ENCODE results near the gene GTSE1. TPM values are rescaled to one million over a fixed set of nuclear protein-coding genes. Genes with fewer than 3 reads are reported as not detected.

GTSE1 gene
- total and polyA plus RNA-seq, 2 donors (not counting 1 experiment from before 2014, with no cell fraction given) = 0.17 to 0.39 TPM

- H3K9ac ChIP-seq (ENCODE audit: low read length) = no peak overlapping the region
- POLR2A ChIA-PET = no interaction called here
- H3K4me2 ChIP-seq (replicated peaks; ENCODE audit: low read depth, low read length, poor library complexity, severe bottlenecking) = no peak overlapping the region
- intact Hi-C loops (cut with micrococcal nuclease) = no loop called here
- H3K4me3 ChIP-seq (ENCODE audit: control extremely low read depth in 1 of 5, extremely low read depth in 1 of 5, insufficient read depth in 1 of 5, low read depth in 2 of 5, low read length in 4 of 5) = no peak overlapping the region
- peaks cover 49 to 67% of the 10 kb centered on the region in 2 donors for H3K4me1 ChIP-seq (ENCODE audit: control insufficient read depth in 2 of 2, insufficient read depth in 2 of 2, low read length in 2 of 2)
- WGBS (ENCODE audit: insufficient coverage) = 94% methylated on average over 15 of the region's 23 CpGs
- CTCF ChIA-PET = interaction anchor here (0.8 kb wide), 1 partner anchor 164 kb away, joined by 3 read pairs; no protein-coding TSS in a partner anchor
- TF ChIP-seq CTCF (IDR thresholded peaks at IDR 0.05) (no peak), EZH2 (IDR thresholded peaks at IDR 0.05; ENCODE audit: borderline replicate concordance, insufficient read depth, low read depth, low read length, poor library complexity, severe bottlenecking) (no peak)
- ATAC-seq (ENCODE audit: low read depth) = no peak
- H3K9me3 ChIP-seq (ENCODE audit: control extremely low read depth in 1 of 3, control insufficient read depth in 2 of 3, insufficient read depth in 1 of 3, low read length in 2 of 3) = peaks cover 0 to 19% (median 0%) of the 10 kb centered on the region in 3 donors
- no peak overlapping the region for H2AFZ ChIP-seq (ENCODE audit: insufficient read depth, low read depth, low read length, poor library complexity, severe bottlenecking)
- DNase-seq = no peak
- H3K27me3 ChIP-seq (replicated peaks in 1 of 4; ENCODE audit: control extremely low read depth in 1 of 4, control insufficient read depth in 3 of 4, insufficient read depth in 4 of 4, low read length in 3 of 4) = no peaks in the 10 kb centered on the region
- H3K4me3 Mint-ChIP-seq = no peak overlapping the region
- H3K27me3 Mint-ChIP-seq = no peaks in the 10 kb centered on the region
- H3K27ac Mint-ChIP-seq = peak overlapping the region; percentile 32
- peaks cover 63% of the 10 kb centered on the region for H3K4me1 Mint-ChIP-seq
- no peaks in the 10 kb centered on the region for H3K9me3 Mint-ChIP-seq (ENCODE audit: insufficient read depth)
- H3K79me2 ChIP-seq (ENCODE audit: control insufficient read depth, insufficient read depth, low read length) = peaks cover 4% of the 10 kb centered on the region
- H4K20me1 ChIP-seq (ENCODE audit: control insufficient read depth, insufficient read depth, low read length, poor library complexity, severe bottlenecking) = no peaks in the 10 kb centered on the region
- H3K36me3 ChIP-seq (replicated peaks in 1 of 2; ENCODE audit: control extremely low read depth in 1 of 2, control insufficient read depth in 1 of 2, extremely low read depth in 1 of 2, insufficient read depth in 2 of 2, low read length in 1 of 2) = peaks cover 0 to 2% of the 10 kb centered on the region in 2 experiments
- H3K27ac ChIP-seq (ENCODE audit: low read length in 2 of 2) = no peak overlapping the region
These were observed 5.6 kb upstream of the GTSE1 start for GRCh38 chr22:46290843-46291785.

DNA sequence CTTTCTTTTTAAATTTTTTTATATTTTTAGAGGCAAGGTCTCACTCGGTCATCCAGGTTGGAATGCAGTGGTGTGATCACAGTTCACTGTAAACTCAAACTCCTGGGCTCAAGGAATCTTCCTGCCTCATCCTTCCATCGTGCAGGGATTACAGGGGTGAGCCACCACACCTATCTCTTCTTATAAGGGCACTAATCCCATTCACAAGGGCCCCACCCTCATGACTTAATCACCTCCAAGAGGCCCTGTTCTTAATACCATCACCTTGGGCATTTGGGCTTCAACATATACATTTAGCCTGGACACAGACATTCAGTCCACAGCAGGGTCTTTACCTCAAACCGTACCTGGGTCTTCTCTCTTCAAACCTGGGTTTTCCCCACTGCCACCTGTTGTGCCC, 4.5 kb upstream of the GTSE1 start:
- WGBS (ENCODE audit: insufficient coverage) = 84% methylated on average over 2 of the region's 3 CpGs

More for the DNA sequence above, 4.5 kb upstream of the GTSE1 start:
- H3K27me3 ChIP-seq (replicated peaks in 1 of 4; ENCODE audit: control extremely low read depth in 1 of 4, control insufficient read depth in 3 of 4, insufficient read depth in 4 of 4, low read length in 3 of 4) = peaks cover 0 to 3% (median 0%) of the 10 kb centered on the region in 4 experiments
- TF ChIP-seq CTCF (IDR thresholded peaks at IDR 0.05) = no peak
- TF ChIP-seq EZH2 (IDR thresholded peaks at IDR 0.05; ENCODE audit: borderline replicate concordance, insufficient read depth, low read depth, low read length, poor library complexity, severe bottlenecking) = no peak
- H3K4me3 ChIP-seq (ENCODE audit: control extremely low read depth in 1 of 5, extremely low read depth in 1 of 5, insufficient read depth in 1 of 5, low read depth in 2 of 5, low read length in 4 of 5) = no peak overlapping the region
- CTCF ChIA-PET = no interaction called here
- H3K36me3 ChIP-seq (replicated peaks in 1 of 2; ENCODE audit: control extremely low read depth in 1 of 2, control insufficient read depth in 1 of 2, extremely low read depth in 1 of 2, insufficient read depth in 2 of 2, low read length in 1 of 2) = peaks cover 0 to 2% of the 10 kb centered on the region in 2 experiments
- POLR2A ChIA-PET = no interaction called here
- H3K27ac Mint-ChIP-seq = peak overlapping the region; percentile 46
- intact Hi-C loops (cut with micrococcal nuclease) = no loop called here
- H3K4me3 Mint-ChIP-seq = no peak overlapping the region
- no peak overlapping the region for H3K9ac ChIP-seq (ENCODE audit: low read length)
- H3K27ac ChIP-seq (ENCODE audit: low read length in 2 of 2) = no peak overlapping the region
- no peak overlapping the region for H2AFZ ChIP-seq (ENCODE audit: insufficient read depth, low read depth, low read length, poor library complexity, severe bottlenecking)
- no peaks in the 10 kb centered on the region for H3K27me3 Mint-ChIP-seq
- peaks cover 44 to 63% of the 10 kb centered on the region in 2 donors for H3K4me1 ChIP-seq (ENCODE audit: control insufficient read depth in 2 of 2, insufficient read depth in 2 of 2, low read length in 2 of 2)
- H3K79me2 ChIP-seq (ENCODE audit: control insufficient read depth, insufficient read depth, low read length) = peaks cover 5% of the 10 kb centered on the region
- ATAC-seq (ENCODE audit: low read depth) (no peak), DNase-seq (no peak)
- H3K9me3 Mint-ChIP-seq (ENCODE audit: insufficient read depth) = no peaks in the 10 kb centered on the region
- H3K9me3 ChIP-seq (ENCODE audit: control extremely low read depth in 1 of 3, control insufficient read depth in 2 of 3, insufficient read depth in 1 of 3, low read length in 2 of 3) = peaks cover 0 to 19% (median 0%) of the 10 kb centered on the region in 3 donors
- H3K4me2 ChIP-seq (replicated peaks; ENCODE audit: low read depth, low read length, poor library complexity, severe bottlenecking) = peak overlapping the region; percentile 1
- H3K4me1 Mint-ChIP-seq = peaks cover 63% of the 10 kb centered on the region
- no peaks in the 10 kb centered on the region for H4K20me1 ChIP-seq (ENCODE audit: control insufficient read depth, insufficient read depth, low read length, poor library complexity, severe bottlenecking)

Data from B cell (primary cell).